Measurements from ENCODE around the gene TTC38.

The TTC38 gene

DNA sequence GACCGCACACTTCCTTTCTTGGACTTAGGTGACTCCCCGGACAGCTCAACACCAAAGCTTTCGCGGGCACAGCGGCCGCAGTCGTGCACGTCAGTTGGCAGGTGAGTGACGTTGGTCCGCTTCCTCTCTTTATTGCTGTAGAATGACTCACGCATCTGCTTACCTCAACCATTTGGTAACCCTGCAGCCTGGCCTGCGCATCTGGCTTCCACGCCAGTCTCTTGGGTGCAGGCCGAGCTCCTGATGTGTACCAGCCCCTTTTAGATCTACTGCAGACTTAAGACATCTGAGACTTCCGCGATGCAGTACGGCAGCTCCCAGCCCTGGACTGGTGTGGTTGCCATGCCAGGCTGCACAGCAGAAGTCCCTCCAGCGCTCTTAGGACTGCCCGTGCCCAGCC, 55.4 kb downstream of the TTC38 start:
- DNase-seq (ENCODE audit: low spot score): no peak
- in situ Hi-C loops (cut with MboI; ENCODE audit: low pct_unique_long_range_greater_than_20kb, low sequenced_read_pairs, unreplicated experiment): no loop called here
- TF ChIP-seq CTCF (IDR thresholded peaks at IDR 0.05; ENCODE audit: extremely low read depth, insufficient read depth, missing control alignments): no peak

DNA sequence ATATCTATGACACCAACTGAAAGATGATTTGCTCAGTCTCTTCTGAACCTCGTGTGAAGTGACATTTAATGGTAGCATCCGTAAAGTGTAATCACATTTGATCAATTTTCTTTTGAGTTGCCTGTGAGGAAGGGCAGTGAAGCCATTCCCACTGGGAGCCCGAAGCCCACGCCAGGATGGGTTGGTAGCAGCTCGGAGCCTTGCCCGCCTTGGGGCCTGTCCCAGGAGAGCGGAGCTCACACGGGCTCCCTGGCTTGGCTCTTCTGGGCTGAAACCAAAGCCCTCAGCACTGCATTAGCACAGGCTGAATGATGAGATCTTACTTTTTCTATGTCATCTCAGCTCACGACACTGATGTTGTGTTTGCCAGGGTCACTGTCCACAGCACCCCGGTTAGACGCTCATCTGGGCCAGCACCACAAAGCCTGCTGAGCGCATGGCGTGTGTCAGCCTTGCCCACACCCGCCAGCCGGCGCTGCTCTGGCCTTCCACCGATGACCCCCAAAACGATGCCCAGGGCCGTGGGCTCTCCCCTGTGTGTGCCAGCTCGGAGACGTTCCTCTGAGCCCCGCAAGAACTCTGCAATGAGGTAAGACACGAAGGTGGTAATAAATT, 58.4 kb downstream of the TTC38 start:
- in situ Hi-C loops (cut with MboI; ENCODE audit: low pct_unique_long_range_greater_than_20kb, low sequenced_read_pairs, unreplicated experiment): no loop called here
- DNase-seq (ENCODE audit: low spot score): no peak
- no peak for TF ChIP-seq CTCF (IDR thresholded peaks at IDR 0.05; ENCODE audit: extremely low read depth, insufficient read depth, missing control alignments)

GRCh38 chr22:46327691-46328465, 60.1 kb downstream of the TTC38 start:
- in situ Hi-C loops (cut with MboI; ENCODE audit: low pct_unique_long_range_greater_than_20kb, low sequenced_read_pairs, unreplicated experiment): no loop called here

GRCh38 chr22:46328797-46329196, 61.0 kb downstream of the TTC38 start:
- in situ Hi-C loops (cut with MboI; ENCODE audit: low pct_unique_long_range_greater_than_20kb, low sequenced_read_pairs, unreplicated experiment): no loop called here
- no peak for DNase-seq (ENCODE audit: low spot score)
- no peak for TF ChIP-seq CTCF (IDR thresholded peaks at IDR 0.05; ENCODE audit: extremely low read depth, insufficient read depth, missing control alignments)

More at GRCh38 chr22:46327691-46328465, 60.1 kb downstream of the TTC38 start:
- TF ChIP-seq CTCF (IDR thresholded peaks at IDR 0.05; ENCODE audit: extremely low read depth, insufficient read depth, missing control alignments): no peak
- no peak for DNase-seq (ENCODE audit: low spot score)

DNA sequence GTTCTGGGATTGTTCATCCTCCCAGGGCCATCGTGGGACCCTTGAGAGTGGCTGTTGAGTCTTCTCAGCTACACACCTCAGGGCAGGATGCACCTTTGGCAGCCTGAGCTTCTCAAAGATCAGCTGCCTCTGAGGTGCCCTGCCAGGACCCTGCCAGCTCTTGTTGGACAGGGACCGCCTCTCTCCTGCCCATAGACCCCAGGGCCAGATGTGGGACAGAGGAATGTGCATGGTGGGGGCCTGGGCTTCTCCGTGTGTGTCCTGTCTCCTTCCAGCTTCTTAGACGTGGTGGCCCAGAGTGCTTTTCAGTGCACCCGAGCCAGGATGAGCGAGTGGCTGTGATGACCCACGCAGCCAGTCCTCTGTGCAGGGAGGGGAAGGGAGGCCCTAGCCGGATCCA, 61.8 kb downstream of the TTC38 start:
- DNase-seq (ENCODE audit: low spot score): no peak
- no peak for TF ChIP-seq CTCF (IDR thresholded peaks at IDR 0.05; ENCODE audit: extremely low read depth, insufficient read depth, missing control alignments)
- in situ Hi-C loops (cut with MboI; ENCODE audit: low pct_unique_long_range_greater_than_20kb, low sequenced_read_pairs, unreplicated experiment): no loop called here

DNA sequence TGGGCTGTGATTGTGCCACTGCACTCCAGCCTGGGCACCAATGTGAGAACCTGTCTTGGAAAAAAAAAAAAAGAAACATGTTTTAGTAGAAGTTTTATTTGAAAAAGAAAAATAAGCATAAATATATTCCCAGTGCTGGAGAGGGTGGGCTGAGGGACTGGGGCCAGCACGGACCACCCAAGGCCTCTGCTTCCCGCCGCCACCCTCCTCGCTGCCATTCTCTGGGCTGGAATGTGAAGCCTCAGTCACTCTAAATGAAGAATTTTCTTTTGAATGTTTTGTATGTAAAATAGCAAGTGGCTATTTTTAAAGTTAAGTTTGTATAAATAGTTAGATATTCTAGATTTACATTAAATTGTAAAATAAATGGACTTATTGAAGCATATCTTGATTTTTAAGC, 62.6 kb downstream of the TTC38 start:
- no peak for DNase-seq (ENCODE audit: low spot score)
- in situ Hi-C loops (cut with MboI; ENCODE audit: low pct_unique_long_range_greater_than_20kb, low sequenced_read_pairs, unreplicated experiment): no loop called here
- no peak for TF ChIP-seq CTCF (IDR thresholded peaks at IDR 0.05; ENCODE audit: extremely low read depth, insufficient read depth, missing control alignments)

Measured in GM13977 (cell line).